Brain microvascular endothelial cell (primary cell): Measurements from ENCODE around the gene MAD2L1.

Experiments
- DNase-seq: peaks from one replicate; pipeline ENCODE4 v3.0.0-alpha.2; 2020
- H3K27ac ChIP-seq: fragments of 250-450 bp; sonication (Bioruptor Pico); 2 replicates; pipeline ENCODE4 v1.5.1; 2020; ENCODE audit warnings: mild to moderate bottlenecking, moderate library complexity
- H3K27me3 ChIP-seq: fragments of 250-450 bp; sonication (Bioruptor Pico); replicated peaks from 2 replicates; pipeline ENCODE4 v1.5.1; 2020; ENCODE audit warnings: mild to moderate bottlenecking
- H3K36me3 ChIP-seq: fragments of 250-450 bp; sonication (Bioruptor Pico); replicated peaks from 2 replicates; pipeline ENCODE4 v1.5.1; 2020; ENCODE audit warnings: mild to moderate bottlenecking
- H3K4me3 ChIP-seq: 2 replicates; pipeline ENCODE4 v1.5.1; 2011; ENCODE audit warnings: low read depth, mild to moderate bottlenecking, control low read depth, low read length, moderate library complexity
- in situ Hi-C: cut with HindIII; loops from 2 replicates; pipeline ENCODE4 v1.10.0; 2017; ENCODE audit warnings: low sequenced_read_pairs, low pct_ligation_motif_present
- TF ChIP-seq, protein P1 (sequence below): IDR thresholded peaks from 2 replicates; pipeline ENCODE4 v1.5.1; 2011; ENCODE audit warnings: low read depth, mild to moderate bottlenecking, moderate library complexity, low read length, control low read depth, inconsistent platforms; ENCODE audit errors: missing control alignments

The MAD2L1 gene

DNA sequence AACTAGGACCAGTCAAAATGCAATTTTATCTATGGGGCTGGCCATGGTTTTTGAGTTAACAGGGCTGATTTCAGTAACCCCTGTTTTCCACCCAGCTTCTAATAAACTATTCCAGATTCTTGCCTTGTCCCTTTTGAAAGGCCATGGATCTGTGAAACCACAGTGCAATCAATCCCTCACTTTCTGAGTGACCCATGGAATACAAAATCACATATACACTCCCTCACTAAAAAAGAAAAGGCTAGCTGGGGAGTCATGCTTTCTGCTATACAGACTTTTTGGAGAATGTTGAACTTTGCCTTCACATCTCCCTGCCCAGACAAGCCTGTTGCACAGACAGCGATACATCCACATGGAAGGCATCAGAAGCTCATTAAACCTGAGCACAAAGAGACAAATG, 47.9 kb downstream of the MAD2L1 start:
- no peaks in the 10 kb centered on the region for H3K27me3 ChIP-seq
- no peaks in the 10 kb centered on the region for H3K36me3 ChIP-seq
- TF ChIP-seq, protein P1, sequence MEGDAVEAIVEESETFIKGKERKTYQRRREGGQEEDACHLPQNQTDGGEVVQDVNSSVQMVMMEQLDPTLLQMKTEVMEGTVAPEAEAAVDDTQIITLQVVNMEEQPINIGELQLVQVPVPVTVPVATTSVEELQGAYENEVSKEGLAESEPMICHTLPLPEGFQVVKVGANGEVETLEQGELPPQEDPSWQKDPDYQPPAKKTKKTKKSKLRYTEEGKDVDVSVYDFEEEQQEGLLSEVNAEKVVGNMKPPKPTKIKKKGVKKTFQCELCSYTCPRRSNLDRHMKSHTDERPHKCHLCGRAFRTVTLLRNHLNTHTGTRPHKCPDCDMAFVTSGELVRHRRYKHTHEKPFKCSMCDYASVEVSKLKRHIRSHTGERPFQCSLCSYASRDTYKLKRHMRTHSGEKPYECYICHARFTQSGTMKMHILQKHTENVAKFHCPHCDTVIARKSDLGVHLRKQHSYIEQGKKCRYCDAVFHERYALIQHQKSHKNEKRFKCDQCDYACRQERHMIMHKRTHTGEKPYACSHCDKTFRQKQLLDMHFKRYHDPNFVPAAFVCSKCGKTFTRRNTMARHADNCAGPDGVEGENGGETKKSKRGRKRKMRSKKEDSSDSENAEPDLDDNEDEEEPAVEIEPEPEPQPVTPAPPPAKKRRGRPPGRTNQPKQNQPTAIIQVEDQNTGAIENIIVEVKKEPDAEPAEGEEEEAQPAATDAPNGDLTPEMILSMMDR: no peak
- no peak overlapping the region for H3K4me3 ChIP-seq
- H3K27ac ChIP-seq: no peak overlapping the region
- no peak for DNase-seq
- in situ Hi-C loops: no loop called here

DNA sequence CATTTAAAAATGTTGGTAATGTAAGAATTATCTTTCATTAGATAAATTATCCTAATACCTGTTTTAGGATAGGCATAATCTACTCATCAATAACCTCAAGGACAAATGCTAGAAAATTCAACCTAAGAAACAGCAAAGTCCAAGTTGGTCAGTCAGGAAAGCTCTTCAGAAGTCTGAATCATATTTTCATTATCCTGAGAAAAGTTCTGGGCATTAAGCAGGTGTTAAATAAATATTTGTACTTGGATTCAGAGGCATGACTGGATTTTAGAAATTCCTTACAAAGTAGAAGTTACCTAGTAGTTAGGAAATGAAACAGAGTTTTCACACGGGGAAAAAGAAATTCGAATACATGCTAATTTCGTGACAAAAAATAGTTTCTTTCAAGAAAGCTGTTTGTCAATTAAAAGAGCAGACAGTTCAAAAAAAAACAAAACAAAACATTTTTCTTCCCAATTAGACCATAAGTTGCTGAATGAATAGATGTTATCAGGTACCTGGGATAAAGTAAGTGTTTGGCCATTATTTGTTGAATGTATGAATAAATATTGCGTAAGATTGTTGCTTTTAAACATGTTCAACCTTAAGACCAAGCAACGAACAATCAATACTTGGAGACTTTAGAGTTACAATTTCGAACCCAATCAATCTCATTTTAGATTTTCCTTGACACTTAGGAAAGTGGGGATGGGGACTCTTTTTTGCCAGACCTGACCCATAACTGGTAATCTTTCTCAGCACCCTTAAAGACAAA, 48.5 kb downstream of the MAD2L1 start:
- Histone ChIP-seq H3K27me3 (no peaks in the 10 kb centered on the region), H3K36me3 (no peaks in the 10 kb centered on the region), H3K27ac (no peak overlapping the region), H3K4me3 (no peak overlapping the region)
- no peak for DNase-seq
- in situ Hi-C loops: no loop called here
- TF ChIP-seq, protein P1: no peak

DNA sequence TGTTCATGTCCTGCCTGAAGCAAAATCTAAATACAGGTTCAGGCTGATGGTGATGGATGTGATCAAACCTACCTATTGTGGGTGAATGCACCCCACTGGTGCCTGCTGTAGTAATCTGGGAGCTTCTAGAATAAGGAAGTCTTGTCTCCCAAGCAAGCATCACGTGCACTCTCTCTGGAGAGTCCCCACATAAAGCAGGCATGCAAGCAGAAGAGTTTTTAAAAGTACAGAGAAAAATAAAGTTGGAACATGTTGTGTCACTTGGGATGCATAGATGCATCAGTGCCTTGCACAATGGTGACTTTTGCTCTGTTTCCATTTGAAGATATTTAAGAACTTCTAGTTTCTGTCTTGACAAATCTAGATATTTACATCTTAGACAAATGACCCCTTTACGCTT, 54.9 kb downstream of the MAD2L1 start:
- no peak overlapping the region for H3K4me3 ChIP-seq
- in situ Hi-C loops: no loop called here
- H3K27me3 ChIP-seq: no peaks in the 10 kb centered on the region
- H3K27ac ChIP-seq: no peak overlapping the region
- TF ChIP-seq, protein P1: no peak
- H3K36me3 ChIP-seq: no peaks in the 10 kb centered on the region
- DNase-seq: no peak

DNA sequence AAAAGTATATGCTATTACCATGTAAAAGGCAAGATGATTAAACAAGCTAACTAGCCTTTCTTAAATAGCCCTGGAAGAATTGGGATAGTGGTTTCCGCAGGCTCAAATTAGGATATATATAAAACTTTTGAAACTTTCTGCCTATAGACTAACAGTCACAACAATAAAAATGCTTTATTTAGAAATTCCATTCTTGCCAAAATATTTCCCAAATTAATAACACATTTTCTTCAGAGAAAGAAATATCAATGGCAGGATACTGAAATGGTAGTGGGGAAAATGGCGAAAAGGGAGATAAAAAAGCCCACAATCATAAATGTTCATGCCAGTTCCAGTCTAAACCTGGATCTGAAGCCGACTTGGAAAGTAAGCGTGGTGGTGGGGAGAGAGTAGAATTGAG, 56.0 kb downstream of the MAD2L1 start:
- H3K4me3 ChIP-seq: no peak overlapping the region
- no peak overlapping the region for H3K27ac ChIP-seq
- in situ Hi-C loops: no loop called here
- no peak for DNase-seq
- H3K36me3 ChIP-seq: no peaks in the 10 kb centered on the region
- no peaks in the 10 kb centered on the region for H3K27me3 ChIP-seq
- TF ChIP-seq, protein P1: no peak

DNA sequence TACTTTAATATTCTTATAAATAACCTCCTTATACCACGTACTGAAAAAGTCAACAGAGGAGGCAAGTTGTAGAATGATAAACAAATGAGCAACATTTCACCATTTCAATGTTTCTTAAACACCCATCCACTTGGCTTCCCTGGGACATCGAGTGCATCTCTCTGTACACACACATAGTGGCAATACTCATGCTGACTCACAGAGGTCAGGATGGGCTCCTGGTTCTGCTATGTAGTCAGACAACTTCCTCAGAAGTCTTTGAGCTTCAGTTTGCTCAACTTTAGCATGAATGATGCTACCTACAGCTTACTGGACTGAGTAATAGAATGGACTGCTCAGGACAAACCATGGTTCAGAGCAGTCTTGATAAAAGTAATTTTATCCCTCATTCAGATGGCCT, 56.9 kb downstream of the MAD2L1 start:
- Histone ChIP-seq H3K27me3 (no peaks in the 10 kb centered on the region), H3K36me3 (no peaks in the 10 kb centered on the region), H3K27ac (peak overlapping the region; percentile 28), H3K4me3 (no peak overlapping the region)
- in situ Hi-C loops: no loop called here
- TF ChIP-seq, protein P1: no peak
- peak; percentile 88 for DNase-seq

DNA sequence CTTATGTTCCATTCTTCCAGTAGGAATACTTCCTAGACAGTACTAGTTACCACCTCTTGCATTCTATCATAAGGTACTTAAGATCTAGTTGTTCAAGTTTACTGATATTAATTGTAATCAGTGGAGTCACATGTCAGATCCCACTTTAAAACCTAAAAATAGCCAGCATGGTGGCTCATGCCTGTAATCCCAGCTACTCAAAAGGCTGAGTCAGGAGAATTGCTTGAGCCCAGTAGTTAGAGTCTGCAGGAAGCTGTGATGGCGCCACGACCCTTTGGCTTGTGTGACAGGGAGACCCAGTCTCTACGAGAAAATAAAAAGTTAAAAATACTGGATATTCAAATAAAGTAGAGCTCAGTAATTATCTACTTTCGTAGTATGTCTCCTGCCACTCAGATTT, 57.7 kb downstream of the MAD2L1 start:
- Histone ChIP-seq H3K36me3 (no peaks in the 10 kb centered on the region), H3K27me3 (no peaks in the 10 kb centered on the region), H3K27ac (no peak overlapping the region), H3K4me3 (no peak overlapping the region)
- in situ Hi-C loops: no loop called here
- no peak for DNase-seq
- TF ChIP-seq, protein P1: no peak
